ENCODE results near the gene SPINK1.
"Not testable (repeated sequence)": the region's sequence is repeated elsewhere in the genome, so short reads cannot be mapped to it uniquely, and the experiment has no call there.

SPINK1 gene

DNA sequence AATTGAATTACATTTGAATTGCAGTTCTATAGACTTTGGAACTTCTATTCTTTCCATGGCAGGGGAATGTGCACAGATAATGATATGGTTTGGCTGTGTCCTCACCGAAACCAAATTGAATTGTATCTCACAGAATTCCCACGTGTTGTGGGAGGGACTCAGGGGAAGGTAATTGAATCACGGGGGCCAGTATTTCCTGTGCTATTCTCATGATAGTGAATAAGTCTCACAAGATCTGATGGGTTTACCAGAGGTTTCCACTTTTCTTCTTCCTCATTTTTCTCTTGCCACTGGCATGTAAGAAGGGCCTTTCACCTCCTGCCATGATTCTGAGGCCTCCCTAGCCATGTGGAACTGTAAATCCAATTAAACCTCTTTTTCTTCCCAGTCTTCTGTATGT is 28.3 kb downstream of the SPINK1 start:
- H3K4me2 ChIP-seq (ENCODE audit: insufficient read depth, low read length, poor library complexity, severe bottlenecking); H3K9ac ChIP-seq (ENCODE audit: low read depth, low read length, poor library complexity); H3K4me1 ChIP-seq (ENCODE audit: control insufficient read depth in 2 of 2, insufficient read depth in 1 of 2, low read depth in 1 of 2, low read length in 2 of 2); H3K27ac ChIP-seq (replicated peaks; ENCODE audit: low read length); H2BK5ac ChIP-seq (ENCODE audit: low read length); H2BK120ac ChIP-seq (ENCODE audit: low read depth, low read length); H3K23ac ChIP-seq (ENCODE audit: low read depth, low read length, poor library complexity); H3K9me3 ChIP-seq (replicated peaks in 1 of 2; ENCODE audit: control insufficient read depth in 2 of 2, insufficient read depth in 1 of 2, low read depth in 1 of 2, low read length in 2 of 2); H4K91ac ChIP-seq (ENCODE audit: low read depth, low read length, poor library complexity); H2AK5ac ChIP-seq (ENCODE audit: low read depth, low read length); H4K8ac ChIP-seq (ENCODE audit: low read depth, low read length); H2BK15ac ChIP-seq (ENCODE audit: low read length); H3K36me3 ChIP-seq (replicated peaks in 1 of 2; ENCODE audit: control insufficient read depth in 2 of 2, insufficient read depth in 2 of 2, low read length in 2 of 2); H2AFZ ChIP-seq (ENCODE audit: low read length); H3K4me3 ChIP-seq (ENCODE audit: low read length in 2 of 2); H2BK12ac ChIP-seq (ENCODE audit: low read length); DNase-seq (ENCODE audit: low spot score); H3K14ac ChIP-seq (ENCODE audit: low read length); H3K79me1 ChIP-seq (ENCODE audit: low read depth, low read length); H3K4ac ChIP-seq (ENCODE audit: low read length); H3K18ac ChIP-seq (ENCODE audit: low read length): not testable (repeated sequence)
- WGBS, 2 donors (ENCODE audit: extremely low coverage in 2 of 2, insufficient read length in 2 of 2, insufficient replicate concordance in 1 of 2): no CpG with 5 or more reads among the region's 3 CpGs
- peaks cover 0 to 25% (median 0%) of the 10 kb centered on the region in 3 experiments for H3K27me3 ChIP-seq (ENCODE audit: control insufficient read depth in 3 of 3, insufficient read depth in 3 of 3, low read depth in 1 of 3, low read length in 3 of 3)

DNA sequence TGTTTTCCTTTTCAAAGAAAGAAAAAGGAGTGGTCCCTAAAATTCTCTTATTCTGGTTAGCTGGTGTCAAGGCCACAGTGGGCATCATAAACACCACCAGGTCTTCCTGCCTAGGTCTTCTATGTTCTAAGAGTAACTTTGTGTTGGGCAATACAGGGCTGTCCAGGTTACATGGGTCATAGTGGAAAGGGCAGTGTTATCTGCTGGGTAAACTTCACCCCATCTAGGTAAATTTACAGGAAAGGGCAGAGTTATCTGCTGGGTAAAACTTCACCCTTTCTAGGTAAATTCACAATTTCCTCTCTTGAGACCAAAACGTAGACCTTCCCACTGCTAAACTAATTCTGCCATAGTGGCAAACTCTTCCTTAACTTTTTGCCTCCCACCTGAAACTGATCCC is 30.0 kb downstream of the SPINK1 start:
- H3K27me3 ChIP-seq (ENCODE audit: control insufficient read depth in 3 of 3, insufficient read depth in 3 of 3, low read depth in 1 of 3, low read length in 3 of 3): peaks cover 0 to 25% (median 0%) of the 10 kb centered on the region in 3 experiments
- DNase-seq (ENCODE audit: low spot score): no peak
- H3K27ac ChIP-seq (replicated peaks; ENCODE audit: low read length): no peak overlapping the region
- H3K23ac ChIP-seq (ENCODE audit: low read depth, low read length, poor library complexity): no peak overlapping the region
- no peak overlapping the region for H3K9ac ChIP-seq (ENCODE audit: low read depth, low read length, poor library complexity)
- no peak overlapping the region for H2BK12ac ChIP-seq (ENCODE audit: low read length)
- no peak overlapping the region for H3K4me2 ChIP-seq (ENCODE audit: insufficient read depth, low read length, poor library complexity, severe bottlenecking)
- no peak overlapping the region for H4K8ac ChIP-seq (ENCODE audit: low read depth, low read length)
- no peaks in the 10 kb centered on the region for H3K9me3 ChIP-seq (replicated peaks in 1 of 2; ENCODE audit: control insufficient read depth in 2 of 2, insufficient read depth in 1 of 2, low read depth in 1 of 2, low read length in 2 of 2)
- no peak overlapping the region for H2BK5ac ChIP-seq (ENCODE audit: low read length)
- no peak overlapping the region for H2AK5ac ChIP-seq (ENCODE audit: low read depth, low read length)
- H2BK15ac ChIP-seq (ENCODE audit: low read length): no peak overlapping the region
- H3K18ac ChIP-seq (ENCODE audit: low read length): no peak overlapping the region
- WGBS, 2 donors (ENCODE audit: extremely low coverage in 2 of 2, insufficient read length in 2 of 2, insufficient replicate concordance in 1 of 2): no CpG with 5 or more reads among the region's 1 CpG
- no peaks in the 10 kb centered on the region for H3K36me3 ChIP-seq (replicated peaks in 1 of 2; ENCODE audit: control insufficient read depth in 2 of 2, insufficient read depth in 2 of 2, low read length in 2 of 2)
- no peak overlapping the region for H3K4me3 ChIP-seq (ENCODE audit: low read length in 2 of 2)
- H3K14ac ChIP-seq (ENCODE audit: low read length): no peak overlapping the region
- H4K91ac ChIP-seq (ENCODE audit: low read depth, low read length, poor library complexity): no peak overlapping the region
- H2AFZ ChIP-seq (ENCODE audit: low read length): no peak overlapping the region
- no peak overlapping the region for H2BK120ac ChIP-seq (ENCODE audit: low read depth, low read length)
- no peaks in the 10 kb centered on the region for H3K79me1 ChIP-seq (ENCODE audit: low read depth, low read length)
- no peak overlapping the region for H3K4ac ChIP-seq (ENCODE audit: low read length)
- peaks cover 0 to 2% of the 10 kb centered on the region in 2 donors for H3K4me1 ChIP-seq (ENCODE audit: control insufficient read depth in 2 of 2, insufficient read depth in 1 of 2, low read depth in 1 of 2, low read length in 2 of 2)

DNA sequence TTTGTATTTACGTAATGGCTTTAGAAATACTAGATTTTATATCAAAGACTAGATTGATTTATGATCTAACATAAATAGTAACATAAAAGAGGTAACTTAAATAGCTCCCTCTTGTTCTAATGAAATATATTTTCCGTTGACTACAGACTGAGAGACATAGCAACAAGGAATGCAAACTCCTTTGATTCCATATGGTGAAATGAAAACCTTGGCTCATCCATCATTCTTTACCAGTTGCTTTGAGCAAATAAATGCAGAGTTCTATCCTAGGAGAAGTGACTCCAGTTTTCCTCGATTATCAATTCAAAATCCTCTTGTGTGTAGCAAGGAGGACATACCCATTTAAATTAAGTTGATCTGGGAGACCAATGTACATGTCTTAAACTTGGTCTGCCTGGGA is 31.0 kb downstream of the SPINK1 start:
- no peak overlapping the region for H3K9ac ChIP-seq (ENCODE audit: low read depth, low read length, poor library complexity)
- no peak overlapping the region for H2BK15ac ChIP-seq (ENCODE audit: low read length)
- H4K91ac ChIP-seq (ENCODE audit: low read depth, low read length, poor library complexity): no peak overlapping the region
- no peak overlapping the region for H3K14ac ChIP-seq (ENCODE audit: low read length)
- no peak overlapping the region for H3K4me2 ChIP-seq (ENCODE audit: insufficient read depth, low read length, poor library complexity, severe bottlenecking)
- peaks cover 0 to 30% (median 0%) of the 10 kb centered on the region in 3 experiments for H3K27me3 ChIP-seq (ENCODE audit: control insufficient read depth in 3 of 3, insufficient read depth in 3 of 3, low read depth in 1 of 3, low read length in 3 of 3)
- H3K36me3 ChIP-seq (replicated peaks in 1 of 2; ENCODE audit: control insufficient read depth in 2 of 2, insufficient read depth in 2 of 2, low read length in 2 of 2): no peaks in the 10 kb centered on the region
- H3K27ac ChIP-seq (replicated peaks; ENCODE audit: low read length): no peak overlapping the region
- peaks cover 0 to 2% of the 10 kb centered on the region in 2 donors for H3K4me1 ChIP-seq (ENCODE audit: control insufficient read depth in 2 of 2, insufficient read depth in 1 of 2, low read depth in 1 of 2, low read length in 2 of 2)
- H3K79me1 ChIP-seq (ENCODE audit: low read depth, low read length): no peaks in the 10 kb centered on the region
- H4K8ac ChIP-seq (ENCODE audit: low read depth, low read length): no peak overlapping the region
- no peak overlapping the region for H2AK5ac ChIP-seq (ENCODE audit: low read depth, low read length)
- no peak overlapping the region for H2AFZ ChIP-seq (ENCODE audit: low read length)
- H2BK5ac ChIP-seq (ENCODE audit: low read length): no peak overlapping the region
- H2BK12ac ChIP-seq (ENCODE audit: low read length): no peak overlapping the region
- no peak overlapping the region for H2BK120ac ChIP-seq (ENCODE audit: low read depth, low read length)
- no peak for DNase-seq (ENCODE audit: low spot score)
- no peak overlapping the region for H3K4ac ChIP-seq (ENCODE audit: low read length)
- H3K9me3 ChIP-seq (replicated peaks in 1 of 2; ENCODE audit: control insufficient read depth in 2 of 2, insufficient read depth in 1 of 2, low read depth in 1 of 2, low read length in 2 of 2): no peaks in the 10 kb centered on the region
- no CpG with 5 or more reads among the region's 3 CpGs for WGBS, 2 donors (ENCODE audit: extremely low coverage in 2 of 2, insufficient read length in 2 of 2, insufficient replicate concordance in 1 of 2)
- no peak overlapping the region for H3K18ac ChIP-seq (ENCODE audit: low read length)
- no peak overlapping the region for H3K4me3 ChIP-seq (ENCODE audit: low read length in 2 of 2)
- H3K23ac ChIP-seq (ENCODE audit: low read depth, low read length, poor library complexity): no peak overlapping the region

DNA sequence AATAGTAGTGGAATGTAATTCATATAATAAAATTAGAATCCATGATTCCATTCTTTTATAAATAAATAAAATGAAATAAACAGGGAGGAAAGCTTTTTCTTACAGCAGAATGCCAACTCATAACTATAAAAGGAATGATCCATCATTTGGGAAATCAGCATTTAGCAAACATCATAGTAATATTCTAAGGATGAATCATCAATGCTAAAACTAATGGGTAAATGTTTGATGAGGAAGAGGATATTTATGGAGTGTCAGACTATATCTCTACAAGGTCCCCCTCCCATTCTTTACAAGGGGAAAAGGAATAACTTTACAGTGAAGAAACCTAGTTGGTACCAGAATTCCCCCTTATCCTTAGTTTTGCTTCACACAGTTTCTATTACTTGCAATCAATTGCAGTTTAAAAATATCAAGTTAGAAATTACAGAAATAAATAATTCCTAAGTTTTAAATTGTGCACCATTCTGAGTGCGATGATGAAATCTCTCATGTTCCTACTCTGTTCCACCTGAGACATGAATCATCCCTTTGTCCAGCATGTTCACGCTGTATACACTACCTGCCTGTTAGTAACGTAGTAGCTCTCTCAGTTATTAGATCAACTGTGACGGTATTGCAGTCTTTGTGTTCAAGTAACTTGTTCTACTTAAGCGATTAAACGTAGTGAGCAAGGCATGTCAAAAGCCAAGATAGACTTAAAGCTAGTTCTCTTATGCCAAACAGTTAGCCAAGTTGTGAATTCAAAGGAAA is 34.7 kb downstream of the SPINK1 start:
- Histone ChIP-seq H3K23ac (ENCODE audit: low read depth, low read length, poor library complexity) (no peak overlapping the region), H2BK15ac (ENCODE audit: low read length) (no peak overlapping the region), H3K4me1 (ENCODE audit: control insufficient read depth in 2 of 2, insufficient read depth in 1 of 2, low read depth in 1 of 2, low read length in 2 of 2) (no peaks in the 10 kb centered on the region), H2AFZ (ENCODE audit: low read length) (no peak overlapping the region), H3K18ac (ENCODE audit: low read length) (no peak overlapping the region), H2AK5ac (ENCODE audit: low read depth, low read length) (no peak overlapping the region), H3K4me3 (ENCODE audit: low read length in 2 of 2) (no peak overlapping the region), H3K79me1 (ENCODE audit: low read depth, low read length) (no peaks in the 10 kb centered on the region), H3K9ac (ENCODE audit: low read depth, low read length, poor library complexity) (no peak overlapping the region), H3K9me3 (replicated peaks in 1 of 2; ENCODE audit: control insufficient read depth in 2 of 2, insufficient read depth in 1 of 2, low read depth in 1 of 2, low read length in 2 of 2) (no peaks in the 10 kb centered on the region), H3K14ac (ENCODE audit: low read length) (no peak overlapping the region), H2BK12ac (ENCODE audit: low read length) (no peak overlapping the region), H3K4ac (ENCODE audit: low read length) (no peak overlapping the region), H3K27me3 (ENCODE audit: control insufficient read depth in 3 of 3, insufficient read depth in 3 of 3, low read depth in 1 of 3, low read length in 3 of 3) (peaks cover 0 to 17% (median 0%) of the 10 kb centered on the region in 3 experiments), H4K91ac (ENCODE audit: low read depth, low read length, poor library complexity) (no peak overlapping the region), H2BK120ac (ENCODE audit: low read depth, low read length) (no peak overlapping the region), H4K8ac (ENCODE audit: low read depth, low read length) (no peak overlapping the region), H3K36me3 (replicated peaks in 1 of 2; ENCODE audit: control insufficient read depth in 2 of 2, insufficient read depth in 2 of 2, low read length in 2 of 2) (no peaks in the 10 kb centered on the region), H3K4me2 (ENCODE audit: insufficient read depth, low read length, poor library complexity, severe bottlenecking) (no peak overlapping the region), H2BK5ac (ENCODE audit: low read length) (no peak overlapping the region), H3K27ac (replicated peaks; ENCODE audit: low read length) (no peak overlapping the region)
- WGBS, 2 donors (ENCODE audit: extremely low coverage in 2 of 2, insufficient read length in 2 of 2, insufficient replicate concordance in 1 of 2): no CpG with 5 or more reads among the region's 6 CpGs
- no peak for DNase-seq (ENCODE audit: low spot score)

Data from neuronal stem cell (in vitro differentiated cells).